T-cell (primary cell): ENCODE measurements around the gene GLCE. TPM values are rescaled to one million over a fixed set of nuclear protein-coding genes. Genes with fewer than 3 reads are reported as not detected.

ENCODE experiments used
- ATAC-seq, 4 experiments: fragments of 200-7000 bp in 3 of 4; fragments of 150-1000 bp in 1 of 4; cut with Tn5 transposase; replicated peaks in 1 of 4; 1 replicate in 3 of 4; 2 replicates in 1 of 4; pipeline ENCODE4 v1.10.0; 2021; ENCODE audit warnings: moderate library complexity in 3 of 4, mild to moderate bottlenecking in 2 of 4, moderate number of reproducible peaks in 1 of 4
- CTCF ChIA-PET, 2 donors: fragments of 300-600 bp; sonication (Branson Sonifier 250); formaldehyde crosslinking; loops; one replicate each; lab custom pipeline; 2022; ENCODE audit warnings: antibody characterized with exemption in 2 of 2; lab: Charles Lee
- POLR2A ChIA-PET, 2 donors: fragments of 300-600 bp; sonication (Branson Sonifier 250); formaldehyde crosslinking; loops; one replicate each; lab custom pipeline; 2022; ENCODE audit warnings: antibody characterized with exemption in 2 of 2; lab: Charles Lee
- DNase-seq, 35 experiments: peaks; one replicate each; pipeline versions ENCODE4 v3.0.0 to v3.0.0-alpha.2; 2013 to 2023
- H3K27ac ChIP-seq: one replicate; pipeline ENCODE4 v1.5.1; 2013; ENCODE audit warnings: low read length
- H3K27me3 ChIP-seq, 2 experiments: replicated peaks in 1 of 2; 1 replicate in 1 of 2; 2 replicates in 1 of 2; pipeline versions ENCODE4 v1.6.1 to v1.7.0; 2013; ENCODE audit warnings: low read length in 1 of 2, mixed read lengths in 1 of 2; ENCODE audit not compliant: control insufficient read depth in 2 of 2, insufficient read depth in 2 of 2; ENCODE audit errors: extremely low read depth in 1 of 2
- H3K36me3 ChIP-seq, 2 donors: 1 replicate in 1 of 2; 2 replicates in 1 of 2; pipeline versions ENCODE4 v1.6.1 to v1.7.0; 2013; ENCODE audit warnings: low read length in 1 of 2; ENCODE audit not compliant: control insufficient read depth in 2 of 2, insufficient read depth in 1 of 2; ENCODE audit errors: extremely low read depth in 1 of 2
- H3K4me1 ChIP-seq, 2 experiments: 1 replicate in 1 of 2; 2 replicates in 1 of 2; pipeline versions ENCODE4 v1.6.1 to v1.7.0; 2013; ENCODE audit warnings: low read length in 2 of 2, mixed read lengths in 1 of 2; ENCODE audit not compliant: insufficient read depth in 2 of 2, control insufficient read depth in 1 of 2; ENCODE audit errors: extremely low read depth in 1 of 2
- H3K4me3 ChIP-seq, 2 donors: 1 replicate in 1 of 2; 2 replicates in 1 of 2; pipeline versions ENCODE4 v1.5.1 to v1.7.0; 2013; ENCODE audit warnings: mild to moderate bottlenecking in 2 of 2, low read length in 1 of 2, moderate library complexity in 1 of 2; ENCODE audit not compliant: control insufficient read depth in 1 of 2; ENCODE audit errors: extremely low read depth in 1 of 2
- H3K9me3 ChIP-seq: 2 replicates; pipeline ENCODE4 v1.7.0; 2013
- H3K27ac Mint-ChIP-seq, 2 donors: one replicate each; pipeline ENCODE4 v1.8.0; 2020 to 2021; ENCODE audit warnings: mild to moderate bottlenecking in 2 of 2, mixed read lengths in 2 of 2
- H3K27me3 Mint-ChIP-seq, 2 donors: one replicate each; pipeline ENCODE4 v1.8.0; 2021 to 2022; ENCODE audit warnings: mixed read lengths in 2 of 2
- H3K36me3 Mint-ChIP-seq: one replicate; pipeline ENCODE4 v1.8.0; 2021; ENCODE audit warnings: mixed read lengths
- H3K4me1 Mint-ChIP-seq, 3 donors: one replicate each; pipeline ENCODE4 v1.8.0; 2020 to 2022; ENCODE audit warnings: mixed read lengths in 3 of 3, mild to moderate bottlenecking in 1 of 3
- H3K4me3 Mint-ChIP-seq, 3 donors: one replicate each; pipeline ENCODE4 v1.8.0; 2020 to 2022; ENCODE audit warnings: mild to moderate bottlenecking in 3 of 3, mixed read lengths in 3 of 3, moderate library complexity in 3 of 3
- H3K9me3 Mint-ChIP-seq, 3 donors: one replicate each; pipeline ENCODE4 v1.8.0; 2020 to 2022; ENCODE audit warnings: mixed read lengths in 3 of 3
- WGBS: methylation state at CpG from one replicate; pipeline ENCODE4 v1.1.5; 2013; ENCODE audit warnings: missing lambda C conversion rate; ENCODE audit not compliant: insufficient coverage; 5-methylcytosine and 5-hydroxymethylcytosine counted together
- total RNA-seq, 35 experiments: library from RNA in 6 of 35; stranded (reverse) in 6 of 35; fragments of 120-200 nt in 1 of 35; gene quantifications; one replicate each; pipeline versions ENCODE4 v1.2.1 to v1.2.4 and lab custom pipeline; 2013 to 2026

GLCE gene
- 1 to 10 TPM; 5.1 to 6.6 (median 5.5) TPM for total RNA-seq
- total RNA-seq (2013), result 8.2 TPM
- total RNA-seq (lab: John Stamatoyannopoulos, UW), result 4.0 to 20.0 (median 10.3) reads per million in 29 experiments

GRCh38 chr15:69160141-69160993 lies at the start of gene GLCE:
TSS of gene GLCE (plus strand) at chr15:69160635. CDS start at chr15:69255807, 95,172 bp downstream.
- H3K27ac Mint-ChIP-seq, result peak within 1 kb of the TSS; percentile 75 to 93
- Histone ChIP-seq H3K36me3 (no peaks in the 10 kb centered on the region), H3K4me1 (peaks cover 3 to 11% of the 10 kb centered on the region in 2 experiments), H3K9me3 (no peaks in the 10 kb centered on the region), H3K4me3 (peak within 1 kb of the TSS; percentile 82 to 83), H3K27ac (peak within 1 kb of the TSS; percentile 46), H3K27me3 (peaks cover 0 to 10% of the 10 kb centered on the region in 2 experiments)
- peaks cover 14 to 28% (median 25%) of the 10 kb centered on the region in 3 donors for H3K4me1 Mint-ChIP-seq
- POLR2A ChIA-PET, result interaction anchor here in 1 of 2 donors (0.6 to 0.8 kb wide), 2 partner anchors 292 to 293 kb away, joined by 3 to 5 read pairs; partner anchors contain the start of gene RPLP1
- CTCF ChIA-PET, result interaction anchor here (0.6 to 0.9 kb wide), 2 partner anchors 10 to 11 kb away, joined by 4 read pairs; no protein-coding TSS in a partner anchor
- H3K36me3 Mint-ChIP-seq, result no peaks in the 10 kb centered on the region
- H3K4me3 Mint-ChIP-seq, result peak within 1 kb of the TSS; percentile 96 to 99 (median 96)
- ATAC-seq (peak; percentile 96 to 97 (median 96)), DNase-seq (peak; percentile 81 to 96 (median 89))
- H3K27me3 Mint-ChIP-seq, result peaks cover 4 to 8% of the 10 kb centered on the region in 2 donors
- no peaks in the 10 kb centered on the region for H3K9me3 Mint-ChIP-seq
- WGBS, result under 1% methylated on average over 58 of the region's 76 CpGs

GRCh38 chr15:69114331-69114928 lies 46.0 kb upstream of the GLCE start:
- no peaks in the 10 kb centered on the region for H3K36me3 ChIP-seq
- no peaks in the 10 kb centered on the region for H3K9me3 Mint-ChIP-seq
- H3K4me3 ChIP-seq, result no peak overlapping the region
- H3K27ac ChIP-seq, result no peak overlapping the region
- peak overlapping the region in 2 of 3 donors; percentile 1 to 68 for H3K4me3 Mint-ChIP-seq
- no peaks in the 10 kb centered on the region for H3K36me3 Mint-ChIP-seq
- peaks cover 13 to 16% (median 15%) of the 10 kb centered on the region in 3 donors for H3K4me1 Mint-ChIP-seq
- peak overlapping the region in 1 of 2 donors; percentile 19 for H3K27ac Mint-ChIP-seq
- H3K27me3 Mint-ChIP-seq, result peaks cover 20 to 28% of the 10 kb centered on the region in 2 donors
- peaks cover 0 to 14% of the 10 kb centered on the region in 2 experiments for H3K4me1 ChIP-seq
- WGBS, result 49% methylated on average over 6 of the region's 11 CpGs
- H3K9me3 ChIP-seq, result no peaks in the 10 kb centered on the region
- CTCF ChIA-PET, result no interaction called here
- ATAC-seq (peak in 1 of 4 experiments; percentile 23), DNase-seq (peak in 1 of 35 experiments; percentile 8)
- POLR2A ChIA-PET, result no interaction called here
- H3K27me3 ChIP-seq, result peaks cover 0 to 34% of the 10 kb centered on the region in 2 experiments

DNA sequence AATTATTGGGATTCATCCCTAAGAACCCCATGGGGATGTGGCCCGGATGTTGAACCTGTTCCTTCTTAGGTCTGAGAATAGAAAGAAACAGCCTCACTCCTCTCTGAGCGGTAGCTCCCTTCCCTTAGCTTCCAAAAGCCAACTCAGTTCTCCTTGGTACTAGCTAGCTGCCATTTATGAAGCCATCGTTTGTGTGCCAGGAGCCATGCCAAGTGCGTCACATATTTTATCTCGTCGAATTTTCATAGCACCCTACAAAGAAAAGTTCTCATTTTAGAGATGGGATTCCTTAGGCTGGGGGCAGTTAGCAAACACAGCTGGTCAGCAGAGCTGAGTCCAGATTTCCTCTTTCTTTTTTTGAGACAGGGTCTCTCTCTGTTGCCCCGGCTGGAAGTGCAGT lies 45.4 kb upstream of the GLCE start:
- Mint-ChIP-seq H3K27ac (no peak overlapping the region), H3K27me3 (peaks cover 20 to 28% of the 10 kb centered on the region in 2 donors), H3K9me3 (no peaks in the 10 kb centered on the region), H3K4me3 (no peak overlapping the region), H3K4me1 (peaks cover 13 to 16% (median 15%) of the 10 kb centered on the region in 3 donors), H3K36me3 (no peaks in the 10 kb centered on the region)
- ChIA-PET POLR2A (no interaction called here), CTCF (no interaction called here)
- no peak overlapping the region for H3K27ac ChIP-seq
- H3K4me1 ChIP-seq, result peaks cover 0 to 14% of the 10 kb centered on the region in 2 experiments
- no peaks in the 10 kb centered on the region for H3K36me3 ChIP-seq
- DNase-seq, result no peak
- no peak for ATAC-seq
- H3K4me3 ChIP-seq, result no peak overlapping the region
- H3K9me3 ChIP-seq, result no peaks in the 10 kb centered on the region
- peaks cover 0 to 35% of the 10 kb centered on the region in 2 experiments for H3K27me3 ChIP-seq
- 88% methylated on average over 2 of the region's 7 CpGs for WGBS

GRCh38 chr15:69116391-69116790 lies 44.0 kb upstream of the GLCE start:
- H3K27ac Mint-ChIP-seq, result no peak overlapping the region

DNA sequence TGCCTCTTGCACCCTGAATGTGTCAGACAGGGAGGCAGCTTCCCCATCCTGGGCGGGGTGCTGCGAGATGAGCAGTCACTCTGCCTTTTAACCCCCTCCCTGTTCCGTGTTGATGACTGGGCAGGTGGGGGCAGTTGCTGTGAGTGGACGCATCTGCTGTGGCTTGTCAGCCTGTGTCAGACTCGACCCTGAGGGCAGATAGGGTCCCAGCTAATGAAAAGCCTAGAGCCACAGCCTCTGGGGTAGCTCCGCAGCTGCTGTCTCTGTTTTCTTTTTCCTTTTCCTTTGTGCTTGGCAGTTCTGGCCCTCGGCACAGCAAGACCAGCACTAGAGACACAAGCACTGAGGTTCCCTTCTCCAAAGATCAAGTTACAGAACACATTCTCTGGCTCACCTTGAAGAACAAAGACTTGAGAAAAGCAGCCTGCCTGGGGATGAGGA lies 43.0 kb upstream of the GLCE start:
- WGBS, result 56% methylated on average over 3 of the region's 7 CpGs
- Histone ChIP-seq H3K36me3 (no peaks in the 10 kb centered on the region), H3K4me1 (peaks cover 0 to 14% of the 10 kb centered on the region in 2 experiments), H3K27me3 (peaks cover 0 to 40% of the 10 kb centered on the region in 2 experiments), H3K27ac (no peak overlapping the region), H3K4me3 (no peak overlapping the region), H3K9me3 (no peaks in the 10 kb centered on the region)
- CTCF ChIA-PET, result no interaction called here
- Mint-ChIP-seq H3K27me3 (peaks cover 20 to 28% of the 10 kb centered on the region in 2 donors), H3K36me3 (no peaks in the 10 kb centered on the region), H3K27ac (no peak overlapping the region), H3K9me3 (no peaks in the 10 kb centered on the region), H3K4me3 (no peak overlapping the region), H3K4me1 (peaks cover 13 to 16% (median 15%) of the 10 kb centered on the region in 3 donors)
- POLR2A ChIA-PET, result no interaction called here
- no peak for DNase-seq
- ATAC-seq, result no peak

More at GRCh38 chr15:69116391-69116790, 44.0 kb upstream of the GLCE start:
- no peak overlapping the region for H3K27ac ChIP-seq
- peaks cover 13 to 16% (median 15%) of the 10 kb centered on the region in 3 donors for H3K4me1 Mint-ChIP-seq
- no peaks in the 10 kb centered on the region for H3K9me3 Mint-ChIP-seq
- ChIA-PET POLR2A (no interaction called here), CTCF (no interaction called here)
- peaks cover 20 to 28% of the 10 kb centered on the region in 2 donors for H3K27me3 Mint-ChIP-seq
- H3K36me3 ChIP-seq, result no peaks in the 10 kb centered on the region
- DNase-seq (no peak), ATAC-seq (no peak)
- no peaks in the 10 kb centered on the region for H3K36me3 Mint-ChIP-seq
- WGBS, result no CpG with 5 or more reads among the region's 4 CpGs
- H3K4me3 ChIP-seq, result no peak overlapping the region
- no peak overlapping the region for H3K4me3 Mint-ChIP-seq
- peaks cover 0 to 35% of the 10 kb centered on the region in 2 experiments for H3K27me3 ChIP-seq
- H3K4me1 ChIP-seq, result peaks cover 0 to 14% of the 10 kb centered on the region in 2 experiments
- H3K9me3 ChIP-seq, result no peaks in the 10 kb centered on the region

- 79% methylated on average over 2 of the region's 4 CpGs for WGBS
- Histone ChIP-seq H3K36me3 (no peaks in the 10 kb centered on the region), H3K4me1 (peaks cover 0 to 14% of the 10 kb centered on the region in 2 experiments), H3K27me3 (peaks cover 0 to 40% of the 10 kb centered on the region in 2 experiments), H3K4me3 (no peak overlapping the region), H3K9me3 (no peaks in the 10 kb centered on the region), H3K27ac (no peak overlapping the region)
- CTCF ChIA-PET, result no interaction called here
- Mint-ChIP-seq H3K36me3 (no peaks in the 10 kb centered on the region), H3K4me1 (peaks cover 13 to 16% (median 15%) of the 10 kb centered on the region in 3 donors), H3K9me3 (no peaks in the 10 kb centered on the region), H3K27me3 (peaks cover 20 to 28% of the 10 kb centered on the region in 2 donors), H3K27ac (no peak overlapping the region), H3K4me3 (no peak overlapping the region)
- DNase-seq, result no peak
- ATAC-seq, result no peak
- POLR2A ChIA-PET, result no interaction called here
These were observed 42.3 kb upstream of the GLCE start for GRCh38 chr15:69118089-69118488.
